MM.1S (cell line): ENCODE results near the gene ERICH6.

ENCODE experiments used
- EZH2phosphoT487 ChIP-seq: fragments of 300-600 bp; sonication (generic); IDR thresholded peaks from 2 replicates; pipeline ENCODE4 v1.6.1; 2018; ENCODE audit warnings: antibody characterized with exemption, low read length
- TF ChIP-seq, protein P1 (sequence below): fragments of 300-600 bp; sonication (generic); IDR thresholded peaks from 2 replicates; pipeline ENCODE4 v1.5.1; 2016; ENCODE audit warnings: antibody characterized with exemption, low read length, mixed read lengths

DNA sequence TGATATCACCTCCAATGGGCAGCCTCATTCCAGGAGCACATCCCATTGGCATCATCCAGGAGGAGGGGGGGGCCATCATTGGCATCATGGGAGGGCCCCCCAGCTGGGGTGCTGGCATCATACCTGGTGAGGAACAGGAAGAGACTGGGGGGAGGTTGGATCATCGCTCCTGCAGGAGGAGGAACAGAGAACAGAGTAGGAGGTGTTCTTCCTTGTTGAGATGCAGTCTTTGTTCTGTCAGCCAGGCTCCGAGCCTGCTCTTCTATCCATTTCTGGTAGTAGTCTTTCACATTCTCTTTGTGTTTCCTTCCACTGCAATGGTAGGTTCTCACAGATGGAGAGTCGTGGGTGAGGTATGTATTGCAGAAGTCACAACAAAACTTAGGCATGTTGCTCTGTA lies 16.7 kb upstream of the ERICH6 start:
- TF ChIP-seq EZH2phosphoT487 = no peak
- TF ChIP-seq, protein P1, sequence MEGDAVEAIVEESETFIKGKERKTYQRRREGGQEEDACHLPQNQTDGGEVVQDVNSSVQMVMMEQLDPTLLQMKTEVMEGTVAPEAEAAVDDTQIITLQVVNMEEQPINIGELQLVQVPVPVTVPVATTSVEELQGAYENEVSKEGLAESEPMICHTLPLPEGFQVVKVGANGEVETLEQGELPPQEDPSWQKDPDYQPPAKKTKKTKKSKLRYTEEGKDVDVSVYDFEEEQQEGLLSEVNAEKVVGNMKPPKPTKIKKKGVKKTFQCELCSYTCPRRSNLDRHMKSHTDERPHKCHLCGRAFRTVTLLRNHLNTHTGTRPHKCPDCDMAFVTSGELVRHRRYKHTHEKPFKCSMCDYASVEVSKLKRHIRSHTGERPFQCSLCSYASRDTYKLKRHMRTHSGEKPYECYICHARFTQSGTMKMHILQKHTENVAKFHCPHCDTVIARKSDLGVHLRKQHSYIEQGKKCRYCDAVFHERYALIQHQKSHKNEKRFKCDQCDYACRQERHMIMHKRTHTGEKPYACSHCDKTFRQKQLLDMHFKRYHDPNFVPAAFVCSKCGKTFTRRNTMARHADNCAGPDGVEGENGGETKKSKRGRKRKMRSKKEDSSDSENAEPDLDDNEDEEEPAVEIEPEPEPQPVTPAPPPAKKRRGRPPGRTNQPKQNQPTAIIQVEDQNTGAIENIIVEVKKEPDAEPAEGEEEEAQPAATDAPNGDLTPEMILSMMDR = no peak
